ENCODE results near the gene MFN1. TPM values are rescaled to one million over a fixed set of nuclear protein-coding genes. Genes with fewer than 3 reads are reported as not detected.

MFN1 gene
- total RNA-seq, 1 experiment from 2014 or later: 34.1 TPM

DNA sequence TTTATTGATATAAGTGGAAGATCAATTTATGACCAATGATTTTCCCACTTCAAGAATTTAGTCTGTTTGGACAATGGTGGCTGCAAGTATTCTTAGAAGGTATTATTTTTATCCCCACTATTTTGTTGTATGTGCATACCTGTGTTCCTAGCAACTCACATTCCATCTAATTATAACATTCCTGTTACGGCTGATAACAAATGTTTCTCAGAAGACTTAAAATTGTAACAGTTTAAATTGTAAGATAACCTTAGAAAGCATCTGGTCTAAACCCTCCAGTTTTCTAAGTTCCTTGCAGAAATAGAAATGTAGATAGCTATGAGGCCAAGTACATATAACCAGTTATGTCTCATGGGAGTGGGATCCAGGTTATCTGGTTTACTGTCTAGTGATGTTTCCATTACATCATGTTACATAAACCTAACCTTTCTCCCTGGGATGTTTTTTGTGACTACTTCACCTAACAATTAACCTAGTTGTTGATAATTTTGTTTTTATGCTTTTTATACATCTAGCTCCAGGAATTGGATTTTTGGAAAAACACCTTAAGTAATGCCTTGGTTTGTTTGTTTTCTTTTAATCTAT lies 11.1 kb upstream of the MFN1 start:
- DNase-seq (ENCODE audit: low read depth): no peak

DNA sequence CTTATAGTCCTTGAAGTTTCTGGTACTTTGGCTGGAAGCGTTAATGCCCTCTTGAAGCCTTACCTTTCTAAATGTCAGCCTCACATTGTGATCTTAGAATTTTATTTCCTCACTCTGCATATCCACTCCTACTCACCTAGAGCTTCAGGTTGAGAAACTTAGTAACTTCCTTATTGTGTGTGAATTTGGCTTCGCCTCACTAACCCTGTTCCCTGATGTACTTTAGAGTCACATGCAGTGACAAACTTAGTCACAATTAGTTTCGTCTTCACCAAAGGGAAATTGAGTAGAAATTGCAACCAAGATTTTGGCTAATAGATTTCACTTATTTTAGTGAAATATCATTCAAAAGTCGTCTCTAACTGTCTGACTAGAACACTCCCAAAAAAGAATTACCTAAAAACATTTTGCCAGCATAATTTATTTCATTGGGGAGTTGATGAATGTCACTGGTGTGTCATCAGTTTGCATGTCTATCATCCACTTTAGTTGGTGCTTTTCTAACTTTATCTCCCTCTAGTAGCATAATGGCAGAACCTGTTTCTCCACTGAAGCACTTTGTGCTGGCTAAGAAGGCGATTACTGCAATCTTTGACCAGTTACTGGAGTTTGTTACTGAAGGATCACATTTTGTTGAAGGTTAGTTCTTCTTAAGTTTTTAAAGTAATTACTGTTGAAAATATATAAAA lies 960 bp downstream of the MFN1 start:
- peak; percentile 20 for DNase-seq (ENCODE audit: low read depth)

DNA sequence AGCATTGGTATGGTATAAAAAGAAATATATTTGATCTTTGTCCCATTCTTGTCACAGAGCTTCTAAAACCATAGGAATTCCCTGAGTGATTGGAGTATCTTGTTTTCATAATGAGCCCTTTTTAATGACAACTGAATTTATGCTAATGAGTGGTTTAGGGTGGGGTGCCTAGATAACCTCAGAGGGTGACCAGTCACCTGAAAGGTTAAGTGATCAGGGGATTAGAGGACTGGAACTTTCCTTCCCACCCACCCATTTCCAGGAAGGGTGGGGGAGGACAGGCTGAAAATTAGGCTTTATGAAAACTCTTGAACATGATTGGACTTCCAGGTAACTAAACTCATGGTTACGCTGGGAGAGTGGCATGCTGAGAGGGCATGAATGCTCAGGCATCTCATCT lies 8.5 kb downstream of the MFN1 start:
- no peak for DNase-seq (ENCODE audit: low read depth)

DNA sequence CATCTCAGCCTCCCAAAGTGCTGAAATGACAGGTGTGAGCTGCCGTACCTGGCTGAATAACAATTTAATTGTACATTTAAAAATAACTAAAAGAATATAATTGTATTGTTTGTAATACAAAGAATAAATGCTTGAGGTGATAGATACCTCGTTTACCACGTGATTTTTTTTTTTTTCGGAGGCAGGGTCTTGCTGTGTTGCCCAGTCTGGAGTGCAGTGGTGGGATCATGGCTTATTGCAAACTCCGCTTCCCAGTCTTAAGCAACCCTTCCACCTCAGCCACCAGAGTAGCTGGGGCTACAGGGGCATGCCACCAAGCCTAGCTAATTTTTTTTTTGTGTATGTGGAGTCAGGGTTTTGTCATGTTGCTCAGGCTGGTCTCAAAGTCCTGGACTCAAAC lies 15.8 kb downstream of the MFN1 start:
- no peak for DNase-seq (ENCODE audit: low read depth)

DNA sequence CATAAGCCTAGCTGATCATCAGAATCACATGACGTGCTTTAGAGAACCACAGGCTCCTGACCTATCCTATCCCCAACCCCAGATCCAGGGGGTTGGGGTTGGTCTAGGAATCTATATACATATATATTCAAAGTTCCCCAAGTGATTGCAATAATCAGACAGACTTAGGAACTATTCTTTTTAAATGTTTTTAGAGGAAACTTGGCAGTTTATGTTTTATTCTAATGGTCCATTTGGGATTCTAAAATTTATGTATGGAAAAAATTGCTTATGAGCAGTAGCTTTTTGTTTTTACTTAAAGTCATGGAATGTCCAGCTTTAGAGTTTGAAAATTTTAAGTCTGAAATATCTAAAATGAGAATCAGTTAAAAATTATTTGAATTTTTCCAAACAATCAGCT lies 22.1 kb downstream of the MFN1 start:
- no peak for DNase-seq (ENCODE audit: low read depth)

DNA sequence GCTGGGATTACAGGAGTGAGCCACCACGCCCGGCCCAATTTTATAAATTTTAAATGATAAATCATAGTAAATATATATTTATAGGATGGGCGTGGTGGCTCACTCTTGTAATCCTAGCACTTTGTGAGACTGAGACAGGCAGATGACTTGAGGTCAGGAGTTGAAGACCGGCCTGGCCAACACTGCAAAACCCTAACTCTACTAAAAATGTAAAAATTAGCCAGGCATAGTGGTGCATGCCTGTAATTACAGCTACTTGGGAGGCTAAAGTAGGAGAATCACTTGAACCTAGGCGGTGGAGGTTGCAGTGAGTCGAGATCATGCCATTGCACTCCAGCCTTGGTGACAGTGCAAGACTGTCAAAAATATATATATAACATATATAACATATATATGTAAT lies 26.4 kb downstream of the MFN1 start:
- no peak for DNase-seq (ENCODE audit: low read depth)

DNA sequence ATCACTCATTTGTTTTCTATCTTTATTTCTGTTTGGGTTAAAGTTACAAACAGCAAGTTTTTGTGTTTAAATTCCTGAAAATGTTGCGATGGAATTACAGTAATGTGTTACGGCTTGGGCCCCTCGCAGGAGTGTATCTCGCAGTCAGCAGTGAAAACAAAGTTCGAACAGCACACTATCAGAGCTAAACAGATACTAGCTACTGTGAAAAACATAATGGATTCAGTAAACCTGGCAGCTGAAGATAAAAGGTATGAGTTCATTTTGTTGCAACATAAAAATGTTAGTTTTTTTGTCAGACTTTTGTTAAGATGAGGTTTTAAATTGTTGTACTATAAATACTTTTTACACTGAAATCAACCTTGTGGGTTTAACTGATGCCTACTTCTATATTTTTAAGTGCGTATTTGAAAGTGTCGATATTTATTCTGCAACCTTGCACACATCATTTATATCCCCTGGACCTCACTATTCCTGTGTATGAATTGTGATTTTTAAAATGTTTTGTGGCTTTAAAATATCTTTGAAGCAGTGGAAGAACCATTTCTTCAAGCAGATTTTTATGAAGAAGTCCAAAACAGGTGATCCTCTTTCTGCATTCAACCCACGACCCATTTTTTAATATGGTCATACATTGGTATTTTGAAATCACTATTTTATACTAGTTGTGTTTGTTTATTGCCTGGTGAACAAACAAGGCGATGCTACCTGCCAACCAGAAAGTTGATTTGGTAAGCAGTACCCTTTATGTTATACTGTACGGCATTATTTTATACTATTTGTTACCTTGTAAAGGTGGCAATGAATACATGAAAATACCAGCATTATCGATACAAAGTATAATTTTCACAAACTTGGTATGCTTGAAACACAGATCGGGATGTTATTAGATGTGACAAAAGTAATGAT lies 27.8 kb downstream of the MFN1 start:
- DNase-seq (ENCODE audit: low read depth): no peak

DNA sequence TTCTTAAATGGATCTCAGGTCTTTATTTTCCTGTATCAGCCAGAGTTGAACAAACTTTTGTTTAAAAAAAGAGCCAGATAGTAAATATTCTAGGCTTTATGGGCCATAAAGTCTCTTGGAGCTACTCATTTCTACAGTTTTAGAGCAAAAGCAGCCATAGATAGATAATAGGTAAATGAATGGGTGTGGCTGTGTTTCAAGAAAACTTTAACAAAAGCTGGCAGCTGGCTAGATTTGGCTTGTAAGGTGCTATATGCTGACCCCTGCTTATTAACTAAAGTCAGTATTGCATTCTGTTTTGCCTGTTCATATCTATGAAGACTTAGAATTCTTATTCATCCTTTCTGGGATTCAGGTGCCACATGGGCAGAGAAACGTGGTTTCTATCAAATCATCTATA lies 29.0 kb downstream of the MFN1 start:
- DNase-seq (ENCODE audit: low read depth): no peak

DNA sequence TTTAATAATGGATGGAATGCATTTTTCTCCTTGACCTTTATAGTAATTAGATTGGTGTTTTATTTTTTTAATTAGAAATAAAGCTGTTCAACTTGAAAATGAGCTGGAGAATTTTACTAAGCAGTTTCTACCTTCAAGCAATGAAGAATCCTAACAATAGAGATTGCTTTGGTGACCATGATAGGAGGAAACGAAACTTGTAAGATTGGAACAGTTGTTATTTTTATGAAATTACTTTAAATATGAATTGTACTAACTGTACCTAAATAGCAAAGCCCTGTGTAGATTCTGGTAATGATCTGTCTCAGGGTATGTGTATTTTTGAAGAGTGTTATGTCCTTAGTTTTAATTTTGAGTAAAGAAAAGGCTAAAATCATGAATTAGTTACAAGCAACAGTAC lies 44.4 kb downstream of the MFN1 start:
- no peak for DNase-seq (ENCODE audit: low read depth)

DNA sequence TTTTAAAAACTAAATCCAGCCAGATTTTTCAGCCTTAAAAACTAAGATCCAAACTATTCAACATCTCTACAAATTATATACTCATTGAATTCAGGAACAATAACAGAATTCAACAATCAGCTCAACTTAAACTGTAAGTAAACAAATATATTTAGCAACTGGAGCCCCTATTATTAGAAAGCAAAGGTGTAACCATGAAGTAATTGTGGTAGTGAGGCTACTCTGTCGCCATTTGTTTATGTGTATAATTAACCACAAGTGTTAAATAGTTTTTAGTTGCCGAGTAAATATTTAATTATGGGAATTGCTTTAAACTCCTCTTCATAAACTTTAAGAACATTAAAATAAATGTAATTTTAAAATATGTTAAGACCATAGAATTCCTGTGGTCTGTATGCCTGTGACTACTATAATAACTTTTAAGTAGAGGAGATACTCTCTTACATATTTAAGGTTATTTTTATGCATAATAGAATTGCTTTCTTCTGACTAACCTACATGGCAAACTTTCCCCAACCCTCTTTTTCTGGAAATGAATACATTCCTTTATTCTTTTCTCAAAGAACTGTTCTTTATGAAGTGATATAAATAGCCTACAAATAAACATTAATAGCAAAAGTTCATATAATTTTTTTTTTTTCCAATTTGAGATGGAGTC lies 51.2 kb downstream of the MFN1 start:
- no peak for DNase-seq (ENCODE audit: low read depth)

DNA sequence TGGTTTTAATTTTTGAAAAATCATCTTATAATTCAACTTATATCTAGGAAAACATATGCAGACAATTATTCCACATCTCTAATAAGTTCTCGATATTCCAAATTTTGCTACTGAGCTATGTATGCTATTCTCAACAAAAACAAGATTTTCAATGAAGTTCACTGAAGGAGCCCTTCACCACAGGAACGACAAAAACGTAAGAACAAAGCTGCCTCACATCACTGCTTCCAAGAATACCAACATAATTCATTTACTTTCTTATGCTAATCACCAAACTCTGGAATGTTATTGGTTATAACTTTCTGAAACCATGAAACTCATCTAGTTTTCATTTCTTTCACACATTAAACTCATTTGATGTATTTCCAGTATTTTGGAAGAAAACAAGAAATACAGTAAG lies 54.1 kb downstream of the MFN1 start:
- DNase-seq (ENCODE audit: low read depth): no peak

DNA sequence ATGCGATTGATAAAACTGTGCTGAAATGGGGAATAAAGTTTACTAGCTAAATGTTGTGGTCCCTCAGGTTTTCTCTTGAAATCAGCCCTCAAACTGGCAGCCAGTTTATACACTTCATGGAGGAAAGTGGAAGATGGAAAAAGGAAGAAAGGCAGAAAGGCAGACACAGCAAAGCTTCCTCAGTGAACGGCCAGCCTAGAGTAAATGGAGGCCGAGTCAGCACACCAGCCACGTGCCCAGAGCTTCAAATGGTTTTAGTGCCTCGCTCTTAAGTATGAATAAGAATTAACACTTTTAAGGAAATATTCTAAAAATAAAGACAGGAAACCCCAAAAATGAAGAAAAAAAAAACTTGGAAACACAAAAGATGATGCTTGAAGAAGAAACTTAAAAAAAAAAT lies 55.5 kb downstream of the MFN1 start:
- no peak for DNase-seq (ENCODE audit: low read depth)

DNA sequence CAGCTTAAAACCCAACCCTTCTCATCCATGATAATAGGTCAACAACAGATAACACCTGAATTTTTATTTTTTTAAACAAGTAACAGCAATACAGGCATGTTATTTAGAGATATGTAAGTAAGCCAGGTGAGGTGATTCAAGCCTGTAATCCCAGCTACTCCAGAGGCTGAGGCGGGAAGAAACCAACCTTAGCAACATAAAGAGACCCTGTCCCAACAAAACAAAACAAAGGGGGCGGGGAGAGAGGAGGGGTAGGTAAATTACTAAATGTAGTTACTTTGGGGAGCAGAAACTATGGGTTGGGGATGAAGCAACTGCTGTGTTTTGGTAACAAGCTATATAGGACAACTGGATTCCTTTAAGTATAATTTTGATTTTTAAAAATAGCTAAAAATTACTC lies 56.8 kb downstream of the MFN1 start:
- DNase-seq (ENCODE audit: low read depth): no peak

DNA sequence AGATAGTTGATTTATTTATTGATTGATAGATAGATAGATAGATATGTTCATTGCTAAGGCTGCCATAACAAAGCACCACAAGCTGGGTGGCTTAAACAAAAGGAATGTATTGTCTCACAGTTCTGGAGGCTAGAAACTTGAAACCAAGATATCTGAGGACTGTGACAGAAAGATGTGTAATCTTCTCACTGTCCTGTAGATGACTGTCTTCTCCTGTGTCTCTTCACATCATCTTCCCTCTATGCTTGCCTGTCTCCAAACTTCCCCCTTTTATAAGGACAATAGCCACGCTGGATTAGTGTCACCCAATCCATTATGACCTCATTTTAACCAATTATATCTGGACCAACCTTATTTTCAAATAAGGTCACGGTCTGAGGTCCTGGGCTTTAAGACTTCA lies 62.8 kb downstream of the MFN1 start:
- DNase-seq (ENCODE audit: low read depth): peak; percentile 23

DNA sequence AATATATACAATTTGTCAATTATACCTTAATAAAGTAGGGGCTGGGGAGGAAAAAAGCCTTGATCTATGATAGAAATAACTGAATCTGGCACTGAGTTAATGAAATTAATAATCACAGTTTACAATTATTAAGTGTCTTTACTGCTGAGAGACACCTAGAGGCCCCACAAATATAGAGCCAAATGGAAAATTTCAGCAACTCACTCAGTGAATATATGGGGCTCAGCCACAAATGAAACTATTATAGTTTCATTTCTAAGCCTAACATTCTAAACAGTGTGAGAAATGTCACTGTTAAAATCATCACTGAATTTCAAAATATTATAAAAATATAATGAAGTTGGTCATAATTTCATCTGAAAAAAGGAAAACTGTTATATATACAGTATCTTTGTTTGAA lies 63.5 kb downstream of the MFN1 start:
- no peak for DNase-seq (ENCODE audit: low read depth)

DNA sequence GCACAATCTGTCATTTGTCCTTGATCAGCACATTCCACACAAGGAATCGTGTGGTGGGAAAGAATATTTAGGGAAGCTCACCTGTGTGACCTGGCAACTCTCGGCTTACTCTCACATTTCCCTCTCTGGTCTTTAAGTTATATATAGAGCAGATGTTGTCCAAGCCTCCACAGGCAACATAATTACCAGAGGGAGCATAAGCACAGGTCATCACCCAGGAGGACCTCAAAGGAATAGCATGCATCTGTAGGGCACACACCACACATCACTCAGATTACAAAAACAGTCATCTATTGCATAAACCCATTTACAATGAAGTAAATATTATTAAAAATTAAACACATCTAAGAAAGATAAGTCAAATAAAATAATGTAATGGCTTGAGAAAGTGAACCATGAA lies 67.3 kb downstream of the MFN1 start:
- DNase-seq (ENCODE audit: low read depth): no peak

DNA sequence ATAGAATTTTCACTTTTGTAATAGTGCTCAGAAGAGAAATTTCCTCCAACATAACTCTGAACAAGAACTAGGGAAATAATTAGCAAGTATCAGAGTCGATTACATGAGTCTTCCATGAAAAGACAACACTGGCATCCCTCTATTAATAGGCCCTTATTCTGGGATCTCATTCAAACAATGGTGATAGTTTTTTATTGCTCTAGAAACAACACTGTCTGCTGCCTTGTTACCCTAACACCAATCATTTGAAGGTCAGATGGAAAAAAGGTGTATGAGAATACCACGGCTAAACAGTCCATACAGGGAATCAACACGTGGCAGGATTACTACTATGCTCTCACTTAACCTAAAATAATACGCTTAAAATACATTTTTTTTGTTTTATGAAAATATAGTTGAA lies 67.9 kb downstream of the MFN1 start:
- no peak for DNase-seq (ENCODE audit: low read depth)

DNA sequence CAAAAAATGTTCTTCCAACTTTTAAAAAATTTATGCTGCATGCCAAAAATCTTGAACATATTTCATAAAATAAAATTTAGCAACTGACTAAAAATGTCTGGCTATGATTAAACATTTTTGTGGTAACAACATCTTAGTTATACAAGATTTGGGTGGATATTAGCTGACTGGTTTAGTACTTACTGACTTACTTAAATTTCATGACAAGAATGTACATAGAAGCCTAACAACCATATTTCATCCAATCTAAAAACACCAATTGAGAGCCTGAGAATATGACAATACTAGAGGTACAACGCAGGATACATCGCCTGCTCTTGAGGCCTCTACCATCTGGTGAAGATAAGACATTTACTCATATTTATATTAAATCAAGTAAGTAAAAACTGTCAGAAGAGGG lies 69.2 kb downstream of the MFN1 start:
- no peak for DNase-seq (ENCODE audit: low read depth)

DNA sequence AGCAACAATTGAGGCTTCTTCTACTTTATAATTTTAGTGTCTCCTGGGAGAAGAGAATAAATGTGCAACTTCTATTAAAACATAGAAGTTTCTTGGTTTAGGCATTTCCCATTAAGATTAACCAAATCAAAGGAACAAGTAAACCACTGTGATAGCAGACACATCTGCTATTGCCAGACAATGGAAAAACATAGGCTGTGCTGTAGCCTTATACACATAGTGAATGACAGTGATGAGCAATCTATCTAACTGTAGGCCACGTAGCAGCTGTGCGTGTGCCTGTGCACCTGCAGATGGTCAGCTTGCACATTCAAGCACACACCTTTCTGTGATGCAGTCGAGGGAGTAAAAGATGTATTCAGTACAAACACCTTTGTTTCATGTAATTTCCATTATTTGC lies 71.1 kb downstream of the MFN1 start:
- DNase-seq (ENCODE audit: low read depth): no peak

DNA sequence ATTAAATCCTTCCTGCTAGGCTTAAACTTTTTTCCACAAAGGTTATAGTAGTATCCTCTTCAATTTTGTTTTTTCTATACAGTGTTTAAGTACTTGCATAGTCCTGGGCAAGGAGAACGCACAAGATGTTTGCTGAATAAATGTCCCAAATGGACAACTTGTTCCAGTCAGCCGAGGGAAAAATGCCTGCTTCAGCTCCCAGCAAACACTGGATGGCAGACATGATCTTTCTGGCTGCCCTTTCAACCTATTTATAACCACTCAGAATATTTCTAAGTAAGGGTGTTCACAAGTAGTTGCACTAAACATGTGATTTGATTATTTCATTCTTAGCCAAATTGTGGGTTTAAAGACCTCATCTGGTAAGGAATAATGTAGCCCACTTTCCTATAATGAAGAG lies 74.0 kb downstream of the MFN1 start:
- peak; percentile 32 for DNase-seq (ENCODE audit: low read depth)

DNA sequence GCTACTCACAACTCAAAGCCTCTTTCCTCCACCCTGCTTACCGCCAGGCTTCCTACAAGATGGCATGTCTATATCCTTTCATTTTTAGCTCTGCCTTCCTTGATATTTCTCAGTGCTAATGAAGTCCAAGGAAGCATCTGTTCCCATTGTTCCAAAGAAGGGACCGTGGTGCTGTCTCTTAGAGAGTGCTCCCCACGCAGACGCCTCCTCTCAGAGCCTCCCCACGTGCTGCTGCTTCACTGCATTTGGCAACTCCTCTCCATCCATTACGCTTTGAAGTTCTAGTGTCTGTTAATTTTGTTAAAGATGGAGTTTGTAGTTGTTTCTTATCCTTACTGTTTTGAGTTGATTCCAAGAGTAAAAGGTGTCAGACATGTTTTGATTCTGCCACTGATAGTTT lies 77.6 kb downstream of the MFN1 start:
- DNase-seq (ENCODE audit: low read depth): no peak

DNA sequence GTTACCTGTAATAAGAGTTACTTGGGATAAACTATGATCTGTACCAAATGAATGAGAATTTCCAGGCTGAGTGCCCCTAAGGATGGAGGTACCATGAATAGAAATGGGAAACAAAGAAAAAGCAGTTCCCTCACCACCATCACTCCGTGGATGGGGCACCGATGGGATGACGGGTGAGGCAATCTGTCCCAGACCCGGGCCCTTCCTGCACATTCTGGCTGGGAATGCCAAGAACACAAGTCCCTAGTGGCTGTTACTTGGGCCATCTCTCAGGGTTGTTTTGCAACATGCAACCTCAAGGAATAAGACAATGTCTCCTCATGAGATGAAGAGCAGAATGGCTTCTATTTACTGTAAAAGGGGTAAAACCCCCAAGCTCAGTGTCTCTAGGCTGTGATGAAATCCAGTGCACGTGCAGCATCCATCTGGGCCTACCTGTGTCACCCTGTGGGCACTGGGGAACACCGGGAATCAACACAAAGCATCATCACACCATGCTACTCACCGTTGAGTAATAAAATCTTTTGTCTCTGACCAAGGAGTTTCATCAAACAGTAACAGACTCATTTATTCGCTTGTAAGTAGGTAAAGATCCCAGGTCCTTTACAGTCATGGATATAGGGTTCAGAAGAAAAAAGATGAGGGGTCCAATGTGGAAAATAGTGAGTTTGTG lies 81.5 kb downstream of the MFN1 start:
- no peak for DNase-seq (ENCODE audit: low read depth)

Measured in M059J (cell line).